Gastrocnemius medialis (tissue), 4 donors: ENCODE data around the gene MAP3K5. TPM values are rescaled to one million over a fixed set of nuclear protein-coding genes. Genes with fewer than 3 reads are reported as not detected.
A peak's percentile ranks its signal among the peaks of the same experiment; 100 is the strongest.

Experiments used
- ATAC-seq, 2 donors: fragments of 150-250 bp; one replicate each; pipeline ENCODE4 v1.9.1; 2016
- DNase-seq, 2 donors: peaks; one replicate each; pipeline ENCODE4 v3.0.0-alpha.2; 2019
- H3K27ac ChIP-seq, 4 donors: fragments of 200-600 bp; sonication (generic); 1 replicate in 1 of 4; 2 replicates in 3 of 4; pipeline ENCODE4 v1.5.1; 2016 to 2018; ENCODE audit warnings: mild to moderate bottlenecking in 2 of 4, moderate library complexity in 1 of 4
- H3K27me3 ChIP-seq, 3 donors: fragments of 200-600 bp; sonication (generic) in 2 of 3; 1 replicate in 1 of 3; 2 replicates in 2 of 3; pipeline versions ENCODE4 v1.5.1 to v1.6.0; 2016 to 2019; ENCODE audit warnings: mild to moderate bottlenecking in 1 of 3, moderate library complexity in 1 of 3
- H3K36me3 ChIP-seq, 2 donors: fragments of 200-600 bp; sonication (generic) in 1 of 2; one replicate each; pipeline ENCODE4 v1.5.1; 2017 to 2018
- H3K4me1 ChIP-seq, 2 donors: fragments of 200-600 bp; sonication (generic) in 1 of 2; one replicate each; pipeline ENCODE4 v1.5.1; 2016 to 2017; ENCODE audit warnings: mild to moderate bottlenecking in 2 of 2
- H3K4me3 ChIP-seq, 4 donors: fragments of 200-600 bp; sonication (generic) in 3 of 4; 1 replicate in 1 of 4; 2 replicates in 3 of 4; pipeline ENCODE4 v1.5.1; 2016 to 2019; ENCODE audit warnings: mild to moderate bottlenecking in 2 of 4
- H3K9me3 ChIP-seq, 3 donors: fragments of 200-600 bp; sonication (generic) in 2 of 3; 1 replicate in 1 of 3; 2 replicates in 2 of 3; pipeline ENCODE4 v1.5.1; 2016 to 2019
- POLR2A ChIP-seq, 2 donors: fragments of 450-650 bp; IDR thresholded peaks; one replicate each; pipeline ENCODE4 v1.6.1; 2017; ENCODE audit warnings: antibody characterized with exemption in 2 of 2, mild to moderate bottlenecking in 2 of 2, moderate library complexity in 2 of 2
- in situ Hi-C, 4 donors: fragments of 200-750 bp; cut with MboI; loops; one replicate each; pipeline versions ENCODE4 v1.15.0 to v1.8.0; 2017; ENCODE audit warnings: low sequenced_read_pairs in 4 of 4
- intact Hi-C: fragments of 100-400 bp; cut with DNase I; formaldehyde crosslinking; loops from one replicate; pipeline ENCODE4 v1.15.1; 2023; ENCODE audit warnings: low total_unique reads
- total RNA-seq, 4 donors: library from RNA; depleted of rRNA; stranded (reverse); fragments of >200 nt; gene quantifications; one replicate each; pipeline versions ENCODE4 v1.1.0 to v1.2.3, GENCODE V29; 2016
- TF ChIP-seq, protein P1 (sequence below), 5 experiments: fragments of 450-650 bp in 3 of 5; fragments of 200-600 bp in 2 of 5; sonication (generic) in 2 of 5; IDR thresholded peaks in 4 of 5; conservative IDR thresholded peaks in 1 of 5; 1 replicate in 4 of 5; 2 replicates in 1 of 5; pipeline ENCODE4 v1.5.1; 2016 to 2019; ENCODE audit warnings: antibody characterized with exemption in 5 of 5, mild to moderate bottlenecking in 3 of 5, moderate library complexity in 3 of 5

MAP3K5 gene
- total RNA-seq, 4 donors from 2014 or later, result 2.9 to 46.9 (median 4.9) TPM

DNA sequence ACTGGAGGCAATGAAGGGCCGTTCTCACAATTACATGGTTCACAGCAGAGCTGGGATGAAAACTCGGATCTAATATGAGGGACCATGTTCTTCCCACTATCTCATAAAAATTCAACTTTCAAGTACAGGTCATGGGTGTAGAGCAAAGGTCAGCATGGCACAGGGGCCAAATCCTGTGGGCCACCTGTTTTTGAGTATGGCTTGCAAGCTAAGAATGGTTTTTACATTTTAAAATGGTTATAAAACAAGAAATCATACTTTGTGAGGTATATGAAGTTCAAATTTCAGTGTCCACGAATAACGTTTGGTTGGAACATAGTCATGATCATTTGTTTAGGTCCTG, 4.6 kb downstream of the MAP3K5 start:
- no peaks in the 10 kb centered on the region for H3K27me3 ChIP-seq
- peak overlapping the region in 2 of 4 donors; percentile 22 to 33 for H3K27ac ChIP-seq
- ATAC-seq (no peak), DNase-seq (no peak)
- H3K36me3 ChIP-seq, result no peaks in the 10 kb centered on the region
- TF ChIP-seq, protein P1, sequence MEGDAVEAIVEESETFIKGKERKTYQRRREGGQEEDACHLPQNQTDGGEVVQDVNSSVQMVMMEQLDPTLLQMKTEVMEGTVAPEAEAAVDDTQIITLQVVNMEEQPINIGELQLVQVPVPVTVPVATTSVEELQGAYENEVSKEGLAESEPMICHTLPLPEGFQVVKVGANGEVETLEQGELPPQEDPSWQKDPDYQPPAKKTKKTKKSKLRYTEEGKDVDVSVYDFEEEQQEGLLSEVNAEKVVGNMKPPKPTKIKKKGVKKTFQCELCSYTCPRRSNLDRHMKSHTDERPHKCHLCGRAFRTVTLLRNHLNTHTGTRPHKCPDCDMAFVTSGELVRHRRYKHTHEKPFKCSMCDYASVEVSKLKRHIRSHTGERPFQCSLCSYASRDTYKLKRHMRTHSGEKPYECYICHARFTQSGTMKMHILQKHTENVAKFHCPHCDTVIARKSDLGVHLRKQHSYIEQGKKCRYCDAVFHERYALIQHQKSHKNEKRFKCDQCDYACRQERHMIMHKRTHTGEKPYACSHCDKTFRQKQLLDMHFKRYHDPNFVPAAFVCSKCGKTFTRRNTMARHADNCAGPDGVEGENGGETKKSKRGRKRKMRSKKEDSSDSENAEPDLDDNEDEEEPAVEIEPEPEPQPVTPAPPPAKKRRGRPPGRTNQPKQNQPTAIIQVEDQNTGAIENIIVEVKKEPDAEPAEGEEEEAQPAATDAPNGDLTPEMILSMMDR (IDR thresholded peaks at IDR 0.05 in 4 of 5, conservative IDR thresholded peaks at IDR 0.05 in 1 of 5), result no peak
- TF ChIP-seq POLR2A (IDR thresholded peaks at IDR 0.05), result no peak
- H3K4me1 ChIP-seq, result peaks cover 15 to 35% of the 10 kb centered on the region in 2 donors
- intact Hi-C loops, result loop anchor here (2.0 kb wide), 1 partner anchor 13 kb away; no protein-coding TSS in a partner anchor
- H3K9me3 ChIP-seq, result no peaks in the 10 kb centered on the region
- in situ Hi-C loops, result no loop called here
- H3K4me3 ChIP-seq, result no peak overlapping the region

DNA sequence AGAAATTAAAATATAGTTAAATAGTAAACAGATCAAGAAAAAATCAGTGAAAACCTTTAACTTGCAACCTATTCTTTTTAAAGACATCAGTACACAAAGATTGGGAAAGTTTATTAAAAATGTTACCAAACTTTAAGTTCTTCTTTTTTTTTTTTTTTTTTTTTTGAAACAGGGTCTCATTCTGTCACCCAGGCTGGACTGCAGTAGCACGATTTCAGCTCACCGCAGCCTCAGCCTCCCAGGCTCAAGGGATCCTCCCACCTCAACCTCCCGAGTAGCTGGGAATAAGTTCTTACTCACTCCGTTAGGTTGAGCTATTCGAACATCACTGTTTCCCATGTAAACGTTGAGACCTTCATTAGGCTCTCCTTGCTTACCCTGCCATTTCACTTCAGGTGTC, 5.6 kb downstream of the MAP3K5 start:
- Histone ChIP-seq H3K36me3 (no peaks in the 10 kb centered on the region), H3K9me3 (no peaks in the 10 kb centered on the region), H3K27ac (no peak overlapping the region), H3K4me1 (peaks cover 15 to 43% of the 10 kb centered on the region in 2 donors), H3K27me3 (no peaks in the 10 kb centered on the region), H3K4me3 (no peak overlapping the region)
- ATAC-seq (no peak), DNase-seq (no peak)
- TF ChIP-seq, protein P1 (IDR thresholded peaks at IDR 0.05 in 4 of 5, conservative IDR thresholded peaks at IDR 0.05 in 1 of 5), result no peak
- no peak for TF ChIP-seq POLR2A (IDR thresholded peaks at IDR 0.05)
- in situ Hi-C loops (no loop called here), intact Hi-C loops (no loop called here)

DNA sequence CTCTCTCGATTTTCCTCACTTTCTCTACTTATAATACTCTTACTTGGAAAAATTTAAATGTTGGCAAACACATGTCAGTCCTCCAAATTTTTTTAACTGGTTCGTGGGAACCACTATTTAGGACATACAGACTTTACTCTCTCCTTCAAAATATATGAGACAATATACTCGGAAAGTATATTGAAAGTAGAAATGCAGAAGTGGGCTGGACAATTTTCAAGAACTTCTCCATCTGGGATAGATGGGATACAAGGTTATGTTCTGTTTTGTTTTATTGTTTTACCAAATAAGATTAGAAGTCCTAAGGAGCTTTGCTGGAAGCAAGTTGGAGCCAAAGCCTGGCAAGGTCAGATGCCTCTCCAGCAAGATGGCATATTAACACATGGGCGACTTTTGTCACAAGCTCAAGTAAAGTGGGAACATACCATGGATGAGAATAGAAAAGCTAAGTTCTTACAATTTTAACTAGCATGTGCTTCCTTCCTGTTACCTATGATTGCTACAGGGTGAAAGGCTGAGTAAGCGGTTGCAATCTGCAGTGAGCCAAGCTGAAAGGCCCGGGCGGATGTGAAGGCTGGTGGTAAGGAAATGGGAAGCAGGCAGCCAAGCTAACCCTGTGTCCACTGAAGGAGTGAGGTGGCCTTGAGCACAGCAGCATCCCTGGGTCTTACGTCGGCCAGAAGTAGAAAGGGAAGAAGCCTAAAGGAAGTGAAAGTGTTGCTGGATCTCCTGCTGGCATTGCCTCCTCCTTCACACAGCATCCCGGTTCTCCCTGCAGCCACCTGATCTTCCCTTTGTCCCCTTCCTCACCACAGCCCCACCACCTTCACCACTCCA, 7.1 kb downstream of the MAP3K5 start:
- intact Hi-C loops (no loop called here), in situ Hi-C loops (no loop called here)
- no peak overlapping the region for H3K27ac ChIP-seq
- H3K27me3 ChIP-seq, result no peaks in the 10 kb centered on the region
- H3K36me3 ChIP-seq, result no peaks in the 10 kb centered on the region
- no peaks in the 10 kb centered on the region for H3K9me3 ChIP-seq
- peaks cover 15 to 32% of the 10 kb centered on the region in 2 donors for H3K4me1 ChIP-seq
- no peak overlapping the region for H3K4me3 ChIP-seq
- no peak for TF ChIP-seq POLR2A (IDR thresholded peaks at IDR 0.05)
- TF ChIP-seq, protein P1 (IDR thresholded peaks at IDR 0.05 in 4 of 5, conservative IDR thresholded peaks at IDR 0.05 in 1 of 5), result no peak
- peak; percentile 26 to 47 for DNase-seq
- no peak for ATAC-seq

DNA sequence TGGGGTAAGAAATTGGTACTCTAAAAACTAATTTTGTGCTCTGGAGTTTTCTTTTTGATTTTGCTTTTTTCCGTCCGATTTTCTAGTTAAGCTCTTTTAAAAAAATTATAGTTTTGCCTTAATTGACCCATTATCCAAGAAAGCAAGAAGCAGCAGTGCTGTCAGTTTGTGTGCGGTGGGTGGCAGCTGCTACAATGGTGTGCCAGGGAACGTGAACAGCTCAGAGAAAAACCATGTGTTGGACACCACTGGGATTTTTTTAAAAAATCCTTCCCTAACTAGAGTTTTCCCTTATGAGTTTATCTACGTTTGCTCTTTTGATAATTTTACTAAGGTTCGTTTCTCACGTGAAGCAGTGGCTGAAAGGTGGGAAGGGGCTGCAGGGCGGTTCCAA, 8.0 kb downstream of the MAP3K5 start:
- ATAC-seq (no peak), DNase-seq (no peak)
- intact Hi-C loops, result no loop called here
- TF ChIP-seq POLR2A (IDR thresholded peaks at IDR 0.05), result no peak
- TF ChIP-seq, protein P1 (IDR thresholded peaks at IDR 0.05 in 4 of 5, conservative IDR thresholded peaks at IDR 0.05 in 1 of 5), result no peak
- Histone ChIP-seq H3K27ac (no peak overlapping the region), H3K27me3 (no peaks in the 10 kb centered on the region), H3K36me3 (no peaks in the 10 kb centered on the region), H3K4me3 (peak overlapping the region in 1 of 4 donors; percentile 10), H3K9me3 (no peaks in the 10 kb centered on the region), H3K4me1 (peaks cover 15 to 33% of the 10 kb centered on the region in 2 donors)
- in situ Hi-C loops, result no loop called here
